Suprapubic skin (tissue), 4 donors: ENCODE results near the gene ADAMTS15. TPM values are rescaled to one million over a fixed set of nuclear protein-coding genes. Genes with fewer than 3 reads are reported as not detected.

Experiments
- DNase-seq, 2 donors: peaks; one replicate each; pipeline ENCODE4 v3.0.0-alpha.2; 2019; ENCODE audit warnings: low spot score in 2 of 2
- H3K27ac ChIP-seq: fragments of 200-600 bp; sonication (generic); one replicate; pipeline ENCODE4 v1.5.1; 2019
- H3K27me3 ChIP-seq: fragments of 200-600 bp; sonication (generic); one replicate; pipeline ENCODE4 v1.5.1; 2019
- H3K36me3 ChIP-seq: fragments of 200-600 bp; sonication (generic); one replicate; pipeline ENCODE4 v1.5.1; 2019
- H3K4me1 ChIP-seq: fragments of 200-600 bp; sonication (generic); one replicate; pipeline ENCODE4 v1.5.1; 2019
- H3K4me3 ChIP-seq: fragments of 200-600 bp; sonication (generic); one replicate; pipeline ENCODE4 v1.5.1; 2019; ENCODE audit warnings: mild to moderate bottlenecking
- H3K9me3 ChIP-seq: fragments of 200-600 bp; sonication (generic); one replicate; pipeline ENCODE4 v1.5.1; 2019
- CTCF ChIP-seq, 2 donors: fragments of 200-600 bp in 1 of 2; fragments of 450-650 bp in 1 of 2; sonication (generic) in 1 of 2; IDR thresholded peaks; one replicate each; pipeline ENCODE4 v1.5.1; 2016 to 2019; ENCODE audit warnings: antibody characterized with exemption in 2 of 2, mild to moderate bottlenecking in 1 of 2, moderate library complexity in 1 of 2
- EP300 ChIP-seq: sonication (generic); formaldehyde crosslinking; IDR thresholded peaks from one replicate; pipeline ENCODE4 v1.6.1; 2017; ENCODE audit warnings: antibody characterized with exemption
- POLR2A ChIP-seq, 2 donors: fragments of 450-650 bp; IDR thresholded peaks; one replicate each; pipeline ENCODE4 v1.6.1; 2017; ENCODE audit warnings: antibody characterized with exemption in 2 of 2, mild to moderate bottlenecking in 2 of 2, moderate library complexity in 2 of 2
- POLR2AphosphoS5 ChIP-seq, 3 donors: sonication (generic); formaldehyde crosslinking; IDR thresholded peaks; one replicate each; pipeline ENCODE4 v1.6.1; 2017; ENCODE audit warnings: antibody characterized with exemption in 3 of 3
- WGBS: methylation state at CpG from one replicate; pipeline ENCODE4 v1.1.5; 2018; 5-methylcytosine and 5-hydroxymethylcytosine counted together
- total RNA-seq, 4 donors: library from RNA; depleted of rRNA; stranded (reverse); fragments of >200 nt; gene quantifications; one replicate each; pipeline ENCODE4 v1.1.0, GENCODE V29; 2016

Gene ADAMTS15
- total RNA-seq, 4 donors from 2014 or later = 3.8 to 7.2 (median 5.7) TPM

GRCh38 chr11:130403271-130403804 is 45.1 kb upstream of the ADAMTS15 start:
- peaks cover 19% of the 10 kb centered on the region for H3K4me1 ChIP-seq
- H3K27ac ChIP-seq = peak overlapping the region; percentile 1
- no peak overlapping the region for H3K4me3 ChIP-seq
- TF ChIP-seq POLR2AphosphoS5 (IDR thresholded peaks at IDR 0.05) (no peak), EP300 (peak; percentile 25)
- H3K9me3 ChIP-seq = no peaks in the 10 kb centered on the region
- H3K27me3 ChIP-seq = no peaks in the 10 kb centered on the region
- 28% methylated on average over 11 of the region's 11 CpGs for WGBS
- H3K36me3 ChIP-seq = no peaks in the 10 kb centered on the region
- DNase-seq = no peak

GRCh38 chr11:130403967-130404366 is 44.5 kb upstream of the ADAMTS15 start:
- Histone ChIP-seq H3K4me1 (peaks cover 19% of the 10 kb centered on the region), H3K27ac (peak overlapping the region; percentile 1), H3K36me3 (no peaks in the 10 kb centered on the region), H3K27me3 (no peaks in the 10 kb centered on the region), H3K9me3 (no peaks in the 10 kb centered on the region), H3K4me3 (no peak overlapping the region)
- TF ChIP-seq POLR2A (IDR thresholded peaks at IDR 0.05) = no peak
- no peak for TF ChIP-seq EP300
- no peak for TF ChIP-seq POLR2AphosphoS5 (IDR thresholded peaks at IDR 0.05)
- TF ChIP-seq CTCF (IDR thresholded peaks at IDR 0.05) = no peak
- WGBS = 92% methylated on average over 3 of the region's 3 CpGs
- no peak for DNase-seq

- no peaks in the 10 kb centered on the region for H3K36me3 ChIP-seq
- no peak for TF ChIP-seq POLR2A (IDR thresholded peaks at IDR 0.05)
- TF ChIP-seq CTCF (IDR thresholded peaks at IDR 0.05) = no peak
- TF ChIP-seq EP300 = no peak
- TF ChIP-seq POLR2AphosphoS5 (IDR thresholded peaks at IDR 0.05) = no peak
- H3K4me3 ChIP-seq = no peak overlapping the region
- 62% methylated on average over 5 of the region's 5 CpGs for WGBS
- no peaks in the 10 kb centered on the region for H3K9me3 ChIP-seq
- DNase-seq = no peak
- H3K27ac ChIP-seq = no peak overlapping the region
- H3K27me3 ChIP-seq = no peaks in the 10 kb centered on the region
- peaks cover 19% of the 10 kb centered on the region for H3K4me1 ChIP-seq
Observed at GRCh38 chr11:130404727-130405126, 43.7 kb upstream of the ADAMTS15 start.

- Histone ChIP-seq H3K36me3 (no peaks in the 10 kb centered on the region), H3K4me1 (peaks cover 19% of the 10 kb centered on the region), H3K27me3 (no peaks in the 10 kb centered on the region), H3K27ac (no peak overlapping the region), H3K9me3 (no peaks in the 10 kb centered on the region), H3K4me3 (no peak overlapping the region)
- DNase-seq = no peak
- TF ChIP-seq EP300 (no peak), POLR2AphosphoS5 (IDR thresholded peaks at IDR 0.05) (no peak), CTCF (IDR thresholded peaks at IDR 0.05) (no peak), POLR2A (IDR thresholded peaks at IDR 0.05) (no peak)
- 89% methylated on average over 6 of the region's 11 CpGs for WGBS
Observed at GRCh38 chr11:130405428-130405827, 43.0 kb upstream of the ADAMTS15 start.

GRCh38 chr11:130407978-130408377 is 40.5 kb upstream of the ADAMTS15 start:
- no peaks in the 10 kb centered on the region for H3K27me3 ChIP-seq
- no peak overlapping the region for H3K27ac ChIP-seq
- 49% methylated on average over 7 of the region's 7 CpGs for WGBS
- no peak overlapping the region for H3K4me3 ChIP-seq
- no peak for DNase-seq
- H3K36me3 ChIP-seq = no peaks in the 10 kb centered on the region
- no peaks in the 10 kb centered on the region for H3K9me3 ChIP-seq
- H3K4me1 ChIP-seq = peaks cover 11% of the 10 kb centered on the region
- no peak for TF ChIP-seq CTCF (IDR thresholded peaks at IDR 0.05)
- TF ChIP-seq EP300 = no peak
- TF ChIP-seq POLR2AphosphoS5 (IDR thresholded peaks at IDR 0.05) = no peak
- TF ChIP-seq POLR2A (IDR thresholded peaks at IDR 0.05) = no peak

GRCh38 chr11:130408401-130408890 is 40.0 kb upstream of the ADAMTS15 start:
- no peak for TF ChIP-seq POLR2A (IDR thresholded peaks at IDR 0.05)
- TF ChIP-seq POLR2AphosphoS5 (IDR thresholded peaks at IDR 0.05) = no peak
- TF ChIP-seq EP300 = no peak
- no peak for TF ChIP-seq CTCF (IDR thresholded peaks at IDR 0.05)
- Histone ChIP-seq H3K27ac (no peak overlapping the region), H3K36me3 (no peaks in the 10 kb centered on the region), H3K4me3 (no peak overlapping the region), H3K4me1 (peaks cover 13% of the 10 kb centered on the region), H3K27me3 (no peaks in the 10 kb centered on the region), H3K9me3 (no peaks in the 10 kb centered on the region)
- no peak for DNase-seq
- 95% methylated on average over 9 of the region's 18 CpGs for WGBS
